ENCODE data around the gene MARCHF11. TPM values are rescaled to one million over a fixed set of nuclear protein-coding genes. Genes with fewer than 3 reads are reported as not detected.

The MARCHF11 gene
- total and polyA plus RNA-seq, 2 of the 8 experiments (the other 6 are each of a cell fraction or from before 2014, with no cell fraction given): 0.27 to 0.82 TPM

DNA sequence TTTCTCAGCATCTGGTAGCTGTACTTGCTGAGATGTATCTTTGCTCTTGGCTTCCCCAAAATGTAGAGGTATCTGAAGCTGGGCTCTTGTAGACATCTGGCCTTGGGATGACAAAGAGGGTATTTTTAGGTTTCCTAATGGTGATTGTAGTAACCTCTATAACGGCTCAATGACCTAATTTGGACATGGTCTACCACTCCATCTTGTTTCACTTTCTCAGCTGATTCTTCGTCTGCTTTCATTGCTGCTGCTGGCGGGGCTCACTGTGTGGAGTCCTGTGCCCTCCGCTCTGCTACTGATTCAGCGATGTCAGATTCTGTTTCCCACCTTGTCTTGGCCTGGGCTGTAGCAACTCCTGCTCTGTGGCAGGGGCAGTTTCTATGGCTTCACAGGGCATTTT, 12.7 kb upstream of the MARCHF11 start:
- H3K14ac ChIP-seq (ENCODE audit: insufficient read length): no peak overlapping the region
- 0 out of 7 replicates have a peak, but pooled peaks cover 0 to 3% (median 0%) of the 10 kb centered on the region in 4 experiments for H3K4me1 ChIP-seq (replicated peaks in 1 of 4; ENCODE audit: control insufficient read depth in 3 of 4, insufficient read depth in 4 of 4, low read length in 3 of 4)
- H2BK12ac ChIP-seq (ENCODE audit: low read depth, low read length): no peak overlapping the region
- H4K20me1 ChIP-seq (replicated peaks in 1 of 2; ENCODE audit: control insufficient read depth in 1 of 2, insufficient read depth in 2 of 2, low read length in 2 of 2): no peaks in the 10 kb centered on the region
- no peaks in the 10 kb centered on the region; the same call in 1 of the 2 replicates for H3K79me1 ChIP-seq (ENCODE audit: low read depth, low read length)
- H2BK20ac ChIP-seq (ENCODE audit: low read length): no peak overlapping the region
- H3K9ac ChIP-seq (replicated peaks in 1 of 4; ENCODE audit: extremely low read depth in 1 of 4, low read depth in 3 of 4, low read length in 3 of 4): no peak overlapping the region
- TF ChIP-seq TEAD4 (IDR thresholded peaks at IDR 0.05; ENCODE audit: low read depth, low read length) (no peak), NRF1 (IDR thresholded peaks at IDR 0.05; ENCODE audit: low read depth, low read length) (no peak)
- H2AK5ac ChIP-seq (ENCODE audit: low read depth, low read length): no peak overlapping the region
- no peak overlapping the region for H2BK5ac ChIP-seq (ENCODE audit: low read depth, low read length)
- H3K23me2 ChIP-seq (ENCODE audit: low read depth, low read length): no peaks in the 10 kb centered on the region
- no peak overlapping the region for H3K4ac ChIP-seq (replicated peaks; ENCODE audit: insufficient read length, low read depth, low read length)
- H2BK15ac ChIP-seq (ENCODE audit: low read length): no peak overlapping the region
- DNase-seq (ENCODE audit: low read depth in 1 of 2, low spot score in 2 of 2): no peak
- CTCF ChIA-PET (ENCODE audit: partially characterized antibody): interaction anchor here (1.2 kb wide), 1 partner anchor 31 kb away, joined by 3 read pairs; no protein-coding TSS in a partner anchor
- 77% methylated on average over 5 of the region's 5 CpGs; no CpG with 5 or more reads in 1 of the 2 experiments for WGBS, 2 experiments (ENCODE audit: extremely low coverage in 1 of 2, insufficient coverage in 1 of 2, insufficient read length in 1 of 2, insufficient replicate concordance in 2 of 2, low coverage in 1 of 2, low lambda C conversion rate in 2 of 2, missing lambda C conversion rate in 1 of 2)
- no peak overlapping the region for H4K91ac ChIP-seq (replicated peaks; ENCODE audit: insufficient read length, low read length)
- H4K8ac ChIP-seq (ENCODE audit: extremely low read depth, insufficient read depth, low read length): no peak overlapping the region; the same call in 1 of the 2 replicates
- H3K18ac ChIP-seq (ENCODE audit: extremely low read depth, low read length): no peak overlapping the region
- H2AFZ ChIP-seq (ENCODE audit: low read length): no peak overlapping the region
- H3K27ac ChIP-seq (ENCODE audit: low read depth, low read length): no peak overlapping the region
- H3K79me2 ChIP-seq (ENCODE audit: control insufficient read depth in 1 of 2, insufficient read depth in 2 of 2, low read length in 2 of 2): no peaks in the 10 kb centered on the region
- no peak overlapping the region for H3K56ac ChIP-seq (replicated peaks; ENCODE audit: insufficient read length, low read depth, low read length)
- no peaks in the 10 kb centered on the region for H3K36me3 ChIP-seq (ENCODE audit: control insufficient read depth in 2 of 4, insufficient read depth in 4 of 4, low read length in 3 of 4)
- no peak overlapping the region for H4K5ac ChIP-seq (ENCODE audit: insufficient read length, low read depth, low read length)
- POLR2A ChIA-PET (ENCODE audit: partially characterized antibody): interaction anchor here (1.2 kb wide), 1 partner anchor 12 kb away, joined by 3 read pairs; no protein-coding TSS in a partner anchor
- FAIRE-seq: no peak
- H3K4me2 ChIP-seq (ENCODE audit: insufficient read depth in 1 of 2, low read depth in 2 of 2, low read length in 2 of 2): no peak overlapping the region
- no peaks in the 10 kb centered on the region for H3K27me3 ChIP-seq (replicated peaks in 1 of 4; ENCODE audit: control insufficient read depth in 3 of 4, extremely low read depth in 1 of 4, insufficient read depth in 3 of 4, low read length in 3 of 4)
- no peak overlapping the region for H2BK120ac ChIP-seq (replicated peaks; ENCODE audit: low read depth, low read length)
- no peak overlapping the region for H3K4me3 ChIP-seq (ENCODE audit: extremely low read depth in 1 of 4, insufficient read depth in 2 of 4, low read depth in 3 of 4, low read length in 4 of 4)
- no peaks in the 10 kb centered on the region for H3K9me3 ChIP-seq (ENCODE audit: insufficient read depth in 2 of 2, low read depth in 1 of 2, low read length in 1 of 2)
- H3K23ac ChIP-seq (ENCODE audit: insufficient read length): no peak overlapping the region

All from H1 (cell line).